Thyroid gland (tissue), 4 donors: ENCODE results near the gene NPAS2.

Experiments
- POLR2A ChIP-seq, 2 donors: fragments of 450-650 bp; IDR thresholded peaks; one replicate each; pipeline ENCODE4 v1.6.1; 2017; ENCODE audit warnings: antibody characterized with exemption in 2 of 2, mild to moderate bottlenecking in 2 of 2, moderate library complexity in 1 of 2
- TF ChIP-seq, protein P1 (sequence below), 6 experiments: fragments of 200-600 bp in 3 of 6; fragments of 450-650 bp in 3 of 6; sonication (generic) in 3 of 6; IDR thresholded peaks; one replicate each; pipeline ENCODE4 v1.5.1; 2016 to 2019; ENCODE audit warnings: antibody characterized with exemption in 6 of 6, mild to moderate bottlenecking in 2 of 6, inconsistent platforms in 1 of 6, moderate library complexity in 1 of 6

GRCh38 chr2:101032084-101032776 lies 212.3 kb downstream of the NPAS2 start:
- TF ChIP-seq POLR2A (IDR thresholded peaks at IDR 0.05), result no peak
- TF ChIP-seq, protein P1, sequence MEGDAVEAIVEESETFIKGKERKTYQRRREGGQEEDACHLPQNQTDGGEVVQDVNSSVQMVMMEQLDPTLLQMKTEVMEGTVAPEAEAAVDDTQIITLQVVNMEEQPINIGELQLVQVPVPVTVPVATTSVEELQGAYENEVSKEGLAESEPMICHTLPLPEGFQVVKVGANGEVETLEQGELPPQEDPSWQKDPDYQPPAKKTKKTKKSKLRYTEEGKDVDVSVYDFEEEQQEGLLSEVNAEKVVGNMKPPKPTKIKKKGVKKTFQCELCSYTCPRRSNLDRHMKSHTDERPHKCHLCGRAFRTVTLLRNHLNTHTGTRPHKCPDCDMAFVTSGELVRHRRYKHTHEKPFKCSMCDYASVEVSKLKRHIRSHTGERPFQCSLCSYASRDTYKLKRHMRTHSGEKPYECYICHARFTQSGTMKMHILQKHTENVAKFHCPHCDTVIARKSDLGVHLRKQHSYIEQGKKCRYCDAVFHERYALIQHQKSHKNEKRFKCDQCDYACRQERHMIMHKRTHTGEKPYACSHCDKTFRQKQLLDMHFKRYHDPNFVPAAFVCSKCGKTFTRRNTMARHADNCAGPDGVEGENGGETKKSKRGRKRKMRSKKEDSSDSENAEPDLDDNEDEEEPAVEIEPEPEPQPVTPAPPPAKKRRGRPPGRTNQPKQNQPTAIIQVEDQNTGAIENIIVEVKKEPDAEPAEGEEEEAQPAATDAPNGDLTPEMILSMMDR (IDR thresholded peaks at IDR 0.05), result no peak
